ENCODE measurements around the gene CDKL4.
"Not testable (repeated sequence)": the region's sequence is repeated elsewhere in the genome, so short reads cannot be mapped to it uniquely, and the experiment has no call there.

CDKL4 gene

DNA sequence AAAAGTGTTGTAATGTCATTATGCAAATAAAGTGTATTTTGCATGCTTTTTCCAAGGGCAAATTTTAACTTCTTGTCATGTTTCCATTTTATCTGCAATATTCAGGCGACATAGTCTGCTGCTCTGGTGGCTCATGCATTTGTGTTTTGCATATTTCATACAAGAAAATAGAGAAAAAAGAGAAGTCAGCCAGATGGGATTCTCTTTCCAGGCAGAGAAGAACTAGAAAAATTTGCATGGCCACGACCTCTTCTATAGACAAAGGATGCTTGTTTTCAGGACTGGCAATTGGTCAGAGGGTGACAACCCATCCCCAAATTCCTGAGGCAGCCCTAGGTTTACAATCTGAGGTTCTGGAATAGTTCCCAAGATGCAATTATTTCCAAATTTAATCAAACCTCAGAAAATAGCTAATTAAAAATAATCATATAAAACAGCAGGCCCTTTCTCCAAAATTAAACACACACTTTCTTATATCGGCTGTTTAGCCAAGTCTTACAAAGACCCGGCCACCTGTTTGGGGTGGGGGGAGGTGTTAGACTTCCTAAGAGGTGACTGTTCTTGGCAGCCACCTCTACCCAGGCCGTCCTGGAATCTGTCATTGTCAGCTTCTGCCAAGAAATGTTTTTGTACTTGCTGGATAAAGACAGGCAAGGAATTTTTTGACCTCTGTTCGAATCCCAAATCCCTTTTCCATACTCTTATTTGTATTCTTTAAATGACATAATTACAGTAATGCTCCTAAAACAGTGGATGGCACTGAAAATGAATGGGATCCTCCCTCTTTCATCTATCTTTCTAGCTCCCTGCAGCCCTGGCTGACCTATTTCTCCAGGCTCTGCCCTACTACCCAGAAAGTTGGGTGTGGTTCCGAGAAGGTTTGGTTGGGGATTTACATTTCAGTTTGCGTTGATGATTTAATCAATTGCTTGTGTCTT lies 102.2 kb downstream of the CDKL4 start:
- no peak for TF ChIP-seq TOX (CRISPR knock-in tag; IDR thresholded peaks at IDR 0.05; ENCODE audit: borderline replicate concordance)
- TF ChIP-seq ZNF8 (CRISPR knock-in tag; IDR thresholded peaks at IDR 0.05) = no peak
- TF ChIP-seq ISL1 (CRISPR knock-in tag; IDR thresholded peaks at IDR 0.05) = peak; percentile 89
- TF ChIP-seq, protein P1, sequence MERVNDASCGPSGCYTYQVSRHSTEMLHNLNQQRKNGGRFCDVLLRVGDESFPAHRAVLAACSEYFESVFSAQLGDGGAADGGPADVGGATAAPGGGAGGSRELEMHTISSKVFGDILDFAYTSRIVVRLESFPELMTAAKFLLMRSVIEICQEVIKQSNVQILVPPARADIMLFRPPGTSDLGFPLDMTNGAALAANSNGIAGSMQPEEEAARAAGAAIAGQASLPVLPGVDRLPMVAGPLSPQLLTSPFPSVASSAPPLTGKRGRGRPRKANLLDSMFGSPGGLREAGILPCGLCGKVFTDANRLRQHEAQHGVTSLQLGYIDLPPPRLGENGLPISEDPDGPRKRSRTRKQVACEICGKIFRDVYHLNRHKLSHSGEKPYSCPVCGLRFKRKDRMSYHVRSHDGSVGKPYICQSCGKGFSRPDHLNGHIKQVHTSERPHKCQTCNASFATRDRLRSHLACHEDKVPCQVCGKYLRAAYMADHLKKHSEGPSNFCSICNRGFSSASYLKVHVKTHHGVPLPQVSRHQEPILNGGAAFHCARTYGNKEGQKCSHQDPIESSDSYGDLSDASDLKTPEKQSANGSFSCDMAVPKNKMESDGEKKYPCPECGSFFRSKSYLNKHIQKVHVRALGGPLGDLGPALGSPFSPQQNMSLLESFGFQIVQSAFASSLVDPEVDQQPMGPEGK (CRISPR knock-in tag; IDR thresholded peaks at IDR 0.05; ENCODE audit: borderline replicate concordance) = 0 out of 2 replicates have a peak, but pooled peaks have one; percentile 34
- peak; percentile 42; the same call in 1 of the 2 replicates for TF ChIP-seq TSHZ2 (CRISPR knock-in tag; IDR thresholded peaks at IDR 0.05)
- TF ChIP-seq SNAI2 (CRISPR knock-in tag; IDR thresholded peaks at IDR 0.05) = peak; percentile 99
- peak; percentile 83 for TF ChIP-seq TCF4 (CRISPR knock-in tag; IDR thresholded peaks at IDR 0.05; ENCODE audit: borderline replicate concordance)
- peak; percentile 92 for TF ChIP-seq CSDC2 (CRISPR knock-in tag; IDR thresholded peaks at IDR 0.05)
- ATAC-seq = peak; percentile 77

DNA sequence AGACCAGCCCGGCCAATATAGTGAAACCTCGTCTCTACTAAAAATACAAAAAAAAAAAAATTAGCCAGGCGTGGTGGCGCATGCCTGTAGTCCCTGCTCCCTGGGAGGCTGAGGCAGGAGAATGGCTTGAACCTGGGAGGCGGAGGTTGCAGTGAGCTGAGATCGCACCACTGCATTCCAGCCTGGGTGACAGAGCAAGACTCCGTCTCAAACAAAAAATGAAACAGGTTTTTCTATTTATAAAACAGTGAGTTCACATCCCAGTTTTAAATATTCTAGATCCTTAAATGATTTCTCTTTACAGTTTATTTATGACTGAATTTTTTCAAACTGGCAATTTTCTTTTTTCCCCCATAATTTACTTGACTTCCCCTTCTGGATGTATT lies 102.8 kb downstream of the CDKL4 start:
- not testable (repeated sequence) for ATAC-seq

DNA sequence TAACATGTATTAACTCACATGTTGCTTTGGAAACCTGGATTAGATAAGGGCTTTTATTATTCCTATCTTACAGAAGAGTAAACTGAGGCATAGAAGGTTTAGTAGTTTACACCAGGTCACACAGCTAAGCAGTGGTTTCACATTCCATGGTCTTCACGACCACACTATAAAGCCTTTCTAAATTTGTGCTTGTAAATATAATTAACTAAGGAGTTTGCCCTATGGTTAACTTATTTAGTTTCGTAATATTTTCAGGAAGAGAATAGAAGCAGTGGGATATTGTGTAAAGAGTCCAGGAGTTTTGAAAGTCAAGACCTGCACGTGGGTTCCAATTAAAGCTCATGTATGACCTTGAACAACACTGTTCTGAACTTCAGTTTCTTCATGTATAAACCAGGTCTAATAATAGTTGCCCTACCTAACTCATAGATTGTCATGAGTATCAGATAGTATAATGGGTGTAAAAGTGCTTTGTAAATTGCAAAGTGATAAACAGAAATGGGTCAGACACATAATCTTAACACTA lies 103.4 kb downstream of the CDKL4 start:
- no peak for ATAC-seq
- no peak for TF ChIP-seq OSR1 (CRISPR knock-in tag; IDR thresholded peaks at IDR 0.05)
- TF ChIP-seq, protein P1 (CRISPR knock-in tag; IDR thresholded peaks at IDR 0.05; ENCODE audit: borderline replicate concordance) = no peak
- TF ChIP-seq ESRRG (CRISPR knock-in tag; IDR thresholded peaks at IDR 0.05) = no peak
- no peak for TF ChIP-seq RARB (CRISPR knock-in tag; IDR thresholded peaks at IDR 0.05)

DNA sequence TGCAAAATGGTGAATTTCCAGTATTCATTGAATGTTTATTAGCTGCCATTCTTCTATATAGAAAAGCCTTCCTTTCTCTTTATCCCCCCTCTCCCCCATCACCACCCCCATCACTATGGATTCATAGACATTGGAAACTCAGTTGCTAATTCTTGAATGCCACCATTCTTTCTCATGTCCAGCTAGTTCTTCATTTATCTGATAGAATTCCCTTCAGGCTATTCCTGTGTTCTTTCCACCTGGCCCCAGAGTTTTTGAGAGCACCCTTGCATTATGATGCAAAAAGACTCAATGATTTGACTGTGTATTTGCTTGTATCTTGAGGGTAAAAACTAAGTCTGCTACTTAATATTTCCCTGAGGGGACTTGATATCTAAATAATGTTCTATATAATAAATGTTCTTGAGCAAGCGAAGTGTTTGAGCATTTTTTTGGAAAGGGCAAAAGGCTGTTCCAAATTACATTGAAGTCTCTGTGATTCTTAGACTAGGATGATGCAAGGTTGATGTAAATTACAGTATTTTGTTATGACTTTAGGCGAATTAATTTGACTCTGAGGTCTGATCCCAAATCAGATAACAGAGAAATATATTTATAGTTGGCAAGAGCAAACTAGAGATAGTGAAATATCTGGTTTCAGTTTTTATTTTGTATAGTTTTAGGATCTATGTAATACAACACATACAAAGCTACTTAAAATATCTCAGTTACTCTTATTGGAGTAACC lies 104.1 kb downstream of the CDKL4 start:
- no peak for ATAC-seq
- no peak for TF ChIP-seq GLIS3 (CRISPR knock-in tag; IDR thresholded peaks at IDR 0.05)
- TF ChIP-seq ISL1 (CRISPR knock-in tag; IDR thresholded peaks at IDR 0.05) = peak; percentile 67

- ATAC-seq = no peak
- TF ChIP-seq ZFP30 (CRISPR knock-in tag; IDR thresholded peaks at IDR 0.05) (no peak), OSR1 (CRISPR knock-in tag; IDR thresholded peaks at IDR 0.05) (no peak), ZNF70 (CRISPR knock-in tag; IDR thresholded peaks at IDR 0.05) (no peak), ARNTL (CRISPR knock-in tag; IDR thresholded peaks at IDR 0.05; ENCODE audit: borderline replicate concordance, low read depth) (no peak), TOX (CRISPR knock-in tag; IDR thresholded peaks at IDR 0.05; ENCODE audit: borderline replicate concordance) (no peak), TSHZ2 (CRISPR knock-in tag; IDR thresholded peaks at IDR 0.05) (no peak), ZNF565 (CRISPR knock-in tag; conservative IDR thresholded peaks at IDR 0.05; ENCODE audit: low read depth) (no peak), GLIS3 (CRISPR knock-in tag; IDR thresholded peaks at IDR 0.05) (no peak), CSDC2 (CRISPR knock-in tag; IDR thresholded peaks at IDR 0.05) (no peak), TCF4 (CRISPR knock-in tag; IDR thresholded peaks at IDR 0.05; ENCODE audit: borderline replicate concordance) (no peak), PPARA (CRISPR knock-in tag; IDR thresholded peaks at IDR 0.05; ENCODE audit: borderline replicate concordance) (no peak), POU6F1 (CRISPR knock-in tag; IDR thresholded peaks at IDR 0.05; ENCODE audit: borderline replicate concordance, low read depth) (no peak), RARB (CRISPR knock-in tag; IDR thresholded peaks at IDR 0.05) (no peak)
These were observed 104.9 kb downstream of the CDKL4 start for GRCh38 chr2:39138837-39139211.

Measured in SK-N-SH treated with all-trans-retinoic acid at 6 μM for 48 hours (cell line).